ENCODE results near the gene ADRM1. TPM values are rescaled to one million over a fixed set of nuclear protein-coding genes. Genes with fewer than 3 reads are reported as not detected.

ADRM1 gene
- total and polyA plus RNA-seq, 10 of the 15 experiments (the other 5 are each of a cell fraction or from before 2014, with no cell fraction given) = 3.4 to 213 (median 95.9) TPM

DNA sequence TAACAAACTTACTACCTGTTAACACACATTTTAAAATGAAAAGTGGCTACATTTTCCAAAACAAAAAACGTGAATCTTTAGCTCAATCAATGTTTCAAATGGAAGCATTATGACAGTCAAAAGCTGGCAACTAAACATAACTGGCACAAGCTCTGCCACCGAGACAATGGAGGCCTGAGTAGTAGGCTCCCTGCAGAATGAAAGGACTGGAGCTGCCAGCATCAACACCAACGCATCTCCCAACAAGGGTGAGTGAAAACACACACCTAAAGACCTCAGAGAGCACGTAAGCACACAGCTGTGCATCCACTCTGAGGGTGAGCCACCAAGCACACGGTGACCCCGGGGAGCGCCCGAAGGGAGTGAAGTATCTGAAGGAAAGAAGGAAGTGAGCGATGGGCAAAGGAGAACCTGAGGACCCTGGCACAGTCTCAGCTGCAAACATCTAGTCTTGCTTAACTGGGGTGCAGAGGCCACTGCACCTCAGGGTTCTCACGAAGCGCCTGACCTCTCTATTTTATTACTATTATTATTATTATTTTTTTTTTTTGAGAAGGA lies 1.6 kb upstream of the ADRM1 start:
- Histone ChIP-seq H3K27me3 (replicated peaks in 1 of 2; ENCODE audit: control insufficient read depth in 2 of 2, insufficient read depth in 2 of 2, low read length in 1 of 2) (no peaks in the 10 kb centered on the region), H3K79me2 (ENCODE audit: control insufficient read depth, insufficient read depth, low read length) (peaks cover 32% of the 10 kb centered on the region), H3K4me2 (ENCODE audit: control insufficient read depth, insufficient read depth) (no peak overlapping the region), H3K9me3 (replicated peaks; ENCODE audit: control insufficient read depth, insufficient read depth, low read length) (no peaks in the 10 kb centered on the region), H2AFZ (ENCODE audit: control insufficient read depth, low read depth, low read length) (no peak overlapping the region), H3K4me3 (no peak overlapping the region), H4K20me1 (ENCODE audit: control insufficient read depth, insufficient read depth) (peaks cover 13% of the 10 kb centered on the region), H3K27ac (ENCODE audit: control insufficient read depth, insufficient read depth) (no peak overlapping the region), H3K4me1 (ENCODE audit: control insufficient read depth, insufficient read depth, low read length) (peaks cover 10% of the 10 kb centered on the region), H3K9ac (ENCODE audit: control insufficient read depth, insufficient read depth, low read length) (no peak overlapping the region), H3K36me3 (ENCODE audit: control insufficient read depth in 2 of 2, insufficient read depth in 2 of 2, low read length in 1 of 2) (peaks cover 4 to 9% of the 10 kb centered on the region in 2 experiments)
- ATAC-seq = no peak
- DNase-seq (ENCODE audit: low read depth, low spot score) = no peak
- no peak for FAIRE-seq
- SMC1A ChIA-PET (ENCODE audit: uncharacterized antibody, unreplicated experiment) = interaction anchor here (0.7 to 1.1 kb wide), 4 partner anchors 39 to 99 kb away, joined by 3 read pairs; no protein-coding TSS in a partner anchor
- BruUV-seq (replicated peaks) = no TSS peak
- POLR2A ChIA-PET = interaction anchor here (0.9 kb wide), 1 partner anchor 86 kb away, joined by 4 read pairs; the partner anchor contains the start of gene RPS21
- CTCF ChIA-PET = interaction anchor here (0.8 to 2.4 kb wide), 11 partner anchors 10 to 316 kb away, joined by 3 to 33 read pairs (median 3); partner anchors contain the start of gene RPS21
- RAD21 ChIA-PET (ENCODE audit: unreplicated experiment) = interaction anchor here (1.0 to 2.2 kb wide), 3 partner anchors 81 to 108 kb away, joined by 3 to 12 read pairs (median 6); no protein-coding TSS in a partner anchor
- TF ChIP-seq EP300 (IDR thresholded peaks at IDR 0.05; ENCODE audit: borderline replicate concordance in 1 of 2, control insufficient read depth in 1 of 2, low read depth in 2 of 2, low read length in 2 of 2) = no peak
- TF ChIP-seq, protein P1, sequence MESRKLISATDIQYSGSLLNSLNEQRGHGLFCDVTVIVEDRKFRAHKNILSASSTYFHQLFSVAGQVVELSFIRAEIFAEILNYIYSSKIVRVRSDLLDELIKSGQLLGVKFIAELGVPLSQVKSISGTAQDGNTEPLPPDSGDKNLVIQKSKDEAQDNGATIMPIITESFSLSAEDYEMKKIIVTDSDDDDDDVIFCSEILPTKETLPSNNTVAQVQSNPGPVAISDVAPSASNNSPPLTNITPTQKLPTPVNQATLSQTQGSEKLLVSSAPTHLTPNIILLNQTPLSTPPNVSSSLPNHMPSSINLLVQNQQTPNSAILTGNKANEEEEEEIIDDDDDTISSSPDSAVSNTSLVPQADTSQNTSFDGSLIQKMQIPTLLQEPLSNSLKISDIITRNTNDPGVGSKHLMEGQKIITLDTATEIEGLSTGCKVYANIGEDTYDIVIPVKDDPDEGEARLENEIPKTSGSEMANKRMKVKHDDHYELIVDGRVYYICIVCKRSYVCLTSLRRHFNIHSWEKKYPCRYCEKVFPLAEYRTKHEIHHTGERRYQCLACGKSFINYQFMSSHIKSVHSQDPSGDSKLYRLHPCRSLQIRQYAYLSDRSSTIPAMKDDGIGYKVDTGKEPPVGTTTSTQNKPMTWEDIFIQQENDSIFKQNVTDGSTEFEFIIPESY (IDR thresholded peaks at IDR 0.05) = no peak
- TF ChIP-seq, protein P2, sequence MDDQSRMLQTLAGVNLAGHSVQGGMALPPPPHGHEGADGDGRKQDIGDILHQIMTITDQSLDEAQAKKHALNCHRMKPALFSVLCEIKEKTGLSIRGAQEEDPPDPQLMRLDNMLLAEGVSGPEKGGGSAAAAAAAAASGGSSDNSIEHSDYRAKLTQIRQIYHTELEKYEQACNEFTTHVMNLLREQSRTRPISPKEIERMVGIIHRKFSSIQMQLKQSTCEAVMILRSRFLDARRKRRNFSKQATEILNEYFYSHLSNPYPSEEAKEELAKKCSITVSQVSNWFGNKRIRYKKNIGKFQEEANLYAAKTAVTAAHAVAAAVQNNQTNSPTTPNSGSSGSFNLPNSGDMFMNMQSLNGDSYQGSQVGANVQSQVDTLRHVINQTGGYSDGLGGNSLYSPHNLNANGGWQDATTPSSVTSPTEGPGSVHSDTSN (IDR thresholded peaks at IDR 0.05; ENCODE audit: insufficient replicate concordance, low read depth, low read length) = no peak
- intact Hi-C loops (cut with micrococcal nuclease; ENCODE audit: unreplicated experiment) (loop anchor here (5.0 kb wide), 2 partner anchors 316 to 491 kb away; no protein-coding TSS in a partner anchor), in situ Hi-C loops (cut with MboI) (loop anchor here (10.0 kb wide), 1 partner anchor 314 kb away; no protein-coding TSS in a partner anchor)
- WGBS (ENCODE audit: insufficient coverage, insufficient replicate concordance, low lambda C conversion rate, missing lambda C conversion rate) = 79% methylated on average over 11 of the region's 11 CpGs
